SK-N-SH (cell line): ENCODE data around the gene CYP4F22.
A peak's percentile ranks its signal among the peaks of the same experiment; 100 is the strongest.

ENCODE experiments used
- CTCF ChIP-seq: fragments of 200-600 bp; sonication (generic); IDR thresholded peaks from 2 replicates; pipeline ENCODE4 v1.6.1; 2017; ENCODE audit warnings: antibody characterized with exemption, mild to moderate bottlenecking, moderate library complexity
- MXI1 ChIP-seq: IDR thresholded peaks from 2 replicates; pipeline ENCODE4 v1.6.1; 2012; ENCODE audit warnings: mild to moderate bottlenecking, low read depth, low read length, improper control_type of control experiment

GRCh38 chr19:15555759-15556633 is 47.7 kb downstream of the CYP4F22 start:
- TF ChIP-seq CTCF (peak; percentile 72), MXI1 (peak; percentile 26; the same call in 1 of the 2 replicates)
